KOPT-K1 (cell line): ENCODE data around the gene RIMBP2.
"Not testable (repeated sequence)": the region's sequence is repeated elsewhere in the genome, so short reads cannot be mapped to it uniquely, and the experiment has no call there.

Experiments
- H3K27ac ChIP-seq: fragments of 200-600 bp; sonication (generic); 2 replicates; pipeline ENCODE4 v1.5.1; 2016; ENCODE audit warnings: antibody characterized with exemption, mild to moderate bottlenecking, low read depth, low read length; ENCODE audit not compliant: poor library complexity, severe bottlenecking
- H3K36me3 ChIP-seq: fragments of 200-600 bp; sonication (generic); 2 replicates; pipeline ENCODE4 v1.5.1; 2017; ENCODE audit warnings: antibody characterized with exemption, mild to moderate bottlenecking, low read length, moderate library complexity; ENCODE audit not compliant: insufficient read depth
- H3K9me3 ChIP-seq: fragments of 200-600 bp; sonication (generic); 2 replicates; pipeline ENCODE4 v1.5.1; 2017; ENCODE audit warnings: antibody characterized with exemption, low read length, mild to moderate bottlenecking; ENCODE audit not compliant: insufficient read depth, poor library complexity, severe bottlenecking

The RIMBP2 gene, protein sequence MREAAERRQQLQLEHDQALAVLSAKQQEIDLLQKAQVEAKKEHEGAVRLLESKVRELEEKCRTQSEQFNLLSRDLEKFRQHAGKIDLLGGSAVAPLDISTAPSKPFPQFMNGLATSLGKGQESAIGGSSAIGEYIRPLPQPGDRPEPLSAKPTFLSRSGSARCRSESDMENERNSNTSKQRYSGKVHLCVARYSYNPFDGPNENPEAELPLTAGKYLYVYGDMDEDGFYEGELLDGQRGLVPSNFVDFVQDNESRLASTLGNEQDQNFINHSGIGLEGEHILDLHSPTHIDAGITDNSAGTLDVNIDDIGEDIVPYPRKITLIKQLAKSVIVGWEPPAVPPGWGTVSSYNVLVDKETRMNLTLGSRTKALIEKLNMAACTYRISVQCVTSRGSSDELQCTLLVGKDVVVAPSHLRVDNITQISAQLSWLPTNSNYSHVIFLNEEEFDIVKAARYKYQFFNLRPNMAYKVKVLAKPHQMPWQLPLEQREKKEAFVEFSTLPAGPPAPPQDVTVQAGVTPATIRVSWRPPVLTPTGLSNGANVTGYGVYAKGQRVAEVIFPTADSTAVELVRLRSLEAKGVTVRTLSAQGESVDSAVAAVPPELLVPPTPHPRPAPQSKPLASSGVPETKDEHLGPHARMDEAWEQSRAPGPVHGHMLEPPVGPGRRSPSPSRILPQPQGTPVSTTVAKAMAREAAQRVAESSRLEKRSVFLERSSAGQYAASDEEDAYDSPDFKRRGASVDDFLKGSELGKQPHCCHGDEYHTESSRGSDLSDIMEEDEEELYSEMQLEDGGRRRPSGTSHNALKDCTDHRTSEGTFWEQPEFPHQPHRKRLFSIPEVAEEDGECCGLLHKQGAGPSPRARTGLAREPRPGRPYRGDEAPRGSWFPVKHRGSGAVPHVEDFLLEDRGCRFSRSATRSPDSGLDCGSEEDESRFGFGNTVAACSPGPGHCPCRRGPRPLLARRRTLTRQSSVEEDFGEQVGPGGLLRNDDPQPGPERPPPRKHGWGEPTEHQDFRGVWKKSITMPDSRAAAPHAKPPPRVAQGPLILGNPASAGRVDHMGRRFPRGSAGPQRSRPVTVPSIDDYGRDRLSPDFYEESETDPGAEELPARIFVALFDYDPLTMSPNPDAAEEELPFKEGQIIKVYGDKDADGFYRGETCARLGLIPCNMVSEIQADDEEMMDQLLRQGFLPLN (N-terminal part only)

DNA sequence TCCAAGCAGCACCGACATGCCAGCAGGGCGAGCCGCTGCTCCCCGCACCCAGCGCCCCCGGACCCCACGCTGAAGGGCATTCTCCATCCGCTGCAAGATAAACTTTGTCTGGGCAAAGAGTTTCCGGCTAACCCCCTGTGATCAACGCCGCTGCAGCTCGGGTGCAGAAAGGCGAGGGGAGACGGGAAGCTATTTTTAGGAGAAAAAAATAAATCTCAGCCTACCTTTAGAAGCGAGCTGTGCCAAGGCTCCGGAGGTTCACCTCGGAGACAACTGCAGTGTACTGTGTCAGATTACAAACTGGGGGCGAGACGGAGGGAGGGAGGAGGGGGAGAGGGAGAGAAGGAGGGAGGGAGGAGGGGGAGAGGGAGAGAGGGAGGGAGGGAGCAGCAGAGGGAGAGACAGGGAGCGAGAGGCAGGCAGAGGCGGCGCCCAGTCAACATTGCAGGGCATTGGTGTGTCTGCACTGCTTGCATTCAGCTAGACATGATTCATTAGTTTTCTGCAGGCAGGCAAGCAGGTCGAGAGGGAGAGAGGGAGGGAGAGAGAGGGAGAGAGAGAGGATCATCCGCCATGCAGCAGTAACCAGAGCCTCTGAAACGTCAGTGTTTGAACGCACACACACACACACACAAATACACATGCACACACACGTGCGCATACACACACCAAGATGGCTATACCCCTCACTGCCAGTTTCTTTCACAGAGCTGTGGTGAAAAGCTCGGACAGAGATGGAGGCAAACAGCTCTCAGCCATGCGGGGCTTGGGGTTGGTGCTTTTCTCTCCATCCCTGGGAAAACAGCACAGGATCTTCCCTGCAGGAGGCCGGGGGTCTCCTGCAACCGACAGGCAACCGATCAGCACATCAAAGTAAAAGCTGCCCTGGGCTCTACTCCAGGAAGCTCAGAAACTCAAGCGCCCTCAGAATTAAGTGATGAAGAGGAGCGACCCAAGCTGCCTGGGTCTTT, at the start of gene RIMBP2:
TSS of gene RIMBP2 (minus strand) at position 302 of the 971 bp plus-strand sequence. CDS start 237,286 bp downstream, outside the sequence.
- no peak within 1 kb of the TSS for H3K27ac ChIP-seq

DNA sequence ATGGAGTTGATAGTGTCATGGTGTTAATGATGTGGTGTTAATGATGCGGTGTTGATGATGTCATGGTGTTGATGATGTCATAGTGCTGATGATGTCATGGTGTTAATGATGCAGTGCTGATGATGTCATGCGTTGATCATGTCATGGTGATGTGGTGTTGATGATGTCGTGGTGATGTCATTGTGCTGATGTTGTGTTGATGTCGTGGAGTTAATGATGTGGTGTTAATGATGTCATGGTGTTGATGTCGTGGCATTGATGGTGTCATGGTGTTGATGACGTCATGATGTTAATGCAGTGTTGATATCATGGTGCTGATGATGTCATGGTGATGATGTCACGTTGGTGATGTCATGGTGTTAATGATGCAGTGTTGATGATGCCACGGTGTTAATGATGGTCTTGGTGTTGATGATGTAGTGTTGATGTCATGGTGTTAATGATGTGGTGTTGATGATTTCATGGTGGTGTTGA, 49.1 kb upstream of the RIMBP2 start:
- H3K27ac ChIP-seq = no peak overlapping the region
- no peaks in the 10 kb centered on the region for H3K36me3 ChIP-seq
- peaks cover 18% of the 10 kb centered on the region for H3K9me3 ChIP-seq

More for the DNA sequence above, at the start of gene RIMBP2:
- no peaks in the 10 kb centered on the region for H3K36me3 ChIP-seq
- H3K9me3 ChIP-seq = peaks cover 5% of the 10 kb centered on the region

DNA sequence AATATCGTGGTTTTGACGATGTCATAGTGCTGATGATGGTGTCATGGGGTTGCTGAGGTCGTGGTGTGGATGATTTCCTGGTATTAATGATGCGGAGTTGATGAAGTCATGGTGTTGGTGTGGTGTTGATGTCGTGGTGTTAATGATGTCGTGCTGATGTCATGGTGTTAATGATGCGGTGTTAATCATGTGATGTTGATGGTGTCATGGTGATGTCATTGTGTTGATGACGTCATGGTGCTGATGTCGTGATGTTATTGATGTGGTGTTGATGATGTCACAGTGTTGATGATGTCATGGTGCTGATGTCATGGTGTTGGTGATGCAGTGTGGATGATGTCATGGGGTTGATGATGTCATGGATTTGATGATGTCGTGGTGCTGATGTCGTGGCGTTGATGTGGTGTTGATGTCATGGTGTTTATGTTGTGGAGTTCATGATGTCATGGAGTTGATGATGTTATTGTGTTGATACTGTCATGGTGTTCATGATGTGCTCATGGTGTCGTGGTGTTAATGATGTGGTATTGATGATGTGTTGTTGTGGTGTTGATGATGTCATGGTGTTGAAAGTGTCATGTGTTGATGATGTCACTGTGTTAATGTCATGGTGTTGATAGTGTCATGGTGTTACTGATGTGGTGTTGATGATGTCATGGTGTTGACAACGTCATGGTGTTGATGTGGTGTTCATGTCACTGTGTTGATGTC, 48.5 kb upstream of the RIMBP2 start:
- Histone ChIP-seq H3K36me3 (no peaks in the 10 kb centered on the region), H3K9me3 (peaks cover 18% of the 10 kb centered on the region), H3K27ac (no peak overlapping the region)

DNA sequence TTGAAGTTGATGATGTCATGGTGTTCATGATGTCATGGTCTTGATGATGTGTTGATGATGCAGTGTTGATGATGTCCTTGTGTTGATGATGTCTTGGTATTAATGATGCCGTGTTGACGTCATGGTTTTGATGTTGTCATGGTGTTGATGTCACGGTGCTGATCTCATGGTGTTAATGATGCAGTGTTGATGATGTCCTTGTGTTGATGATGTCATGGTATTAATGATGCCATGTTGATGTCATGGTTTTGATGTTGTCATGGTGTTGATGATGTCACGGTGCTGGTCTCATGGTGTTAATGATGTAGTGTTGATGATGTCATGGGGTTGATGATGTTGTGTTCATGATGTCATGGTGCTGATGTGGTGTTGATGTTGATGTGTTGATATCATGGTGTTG, 48.0 kb upstream of the RIMBP2 start:
- Histone ChIP-seq H3K36me3 (no peaks in the 10 kb centered on the region), H3K9me3 (peaks cover 18% of the 10 kb centered on the region), H3K27ac (no peak overlapping the region)

DNA sequence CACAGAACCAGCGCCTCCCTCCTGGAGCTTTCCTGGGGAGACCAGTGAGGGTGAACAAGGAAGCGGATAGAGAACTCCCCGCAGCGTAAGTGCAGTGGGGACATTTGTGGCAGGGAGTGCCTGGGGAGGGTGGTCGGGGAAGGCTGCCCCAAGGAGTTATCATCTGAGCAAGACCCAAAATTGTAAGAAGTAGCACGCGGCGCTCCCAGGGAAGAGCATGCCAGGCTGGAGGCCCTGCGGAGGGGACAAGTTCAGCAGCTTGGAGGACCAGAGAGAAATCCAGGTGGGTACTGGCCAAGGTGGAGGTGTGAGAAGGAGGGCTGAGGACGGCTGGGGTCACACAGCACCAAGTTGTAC, 46.2 kb upstream of the RIMBP2 start:
- H3K9me3 ChIP-seq = peaks cover 18% of the 10 kb centered on the region
- no peak overlapping the region for H3K27ac ChIP-seq
- H3K36me3 ChIP-seq = no peaks in the 10 kb centered on the region

DNA sequence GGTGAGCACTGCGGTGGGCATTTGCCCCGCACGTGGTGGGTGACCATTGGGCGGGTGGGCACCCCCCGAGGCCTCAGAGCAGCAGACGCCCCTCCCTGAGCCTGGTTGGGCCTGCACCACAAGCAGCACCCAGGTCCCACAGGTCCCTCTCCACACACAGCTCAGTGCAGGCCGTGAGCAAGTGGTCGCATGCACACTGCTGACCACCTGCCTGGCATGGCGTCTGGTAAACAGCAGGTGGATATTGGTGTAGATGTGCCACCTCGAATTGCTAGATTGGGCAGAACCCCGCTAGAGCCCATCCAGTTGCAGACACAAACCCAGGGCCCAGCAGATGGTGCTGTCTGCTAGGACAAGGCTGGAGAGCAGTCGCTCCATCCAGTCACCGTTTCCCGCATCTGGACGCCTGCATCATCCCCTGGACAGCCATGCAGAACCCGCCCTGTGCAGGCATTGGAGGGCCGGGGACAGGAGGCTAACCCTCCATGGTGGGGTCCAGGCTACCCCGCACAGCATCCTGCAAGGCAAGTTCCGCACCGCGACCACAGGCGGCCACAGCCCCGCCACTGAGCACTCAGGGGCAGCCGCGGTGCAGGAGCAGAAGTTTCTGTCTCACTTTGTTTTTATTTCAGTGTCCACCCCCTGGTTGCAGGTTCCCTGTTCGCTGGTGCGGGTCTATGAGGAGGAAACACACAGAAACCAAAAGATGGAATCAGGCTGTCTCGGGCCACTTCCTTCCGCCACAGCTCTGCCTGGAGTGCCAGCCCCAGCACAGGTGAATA, 45.6 kb upstream of the RIMBP2 start:
- Histone ChIP-seq H3K36me3 (no peaks in the 10 kb centered on the region), H3K9me3 (peaks cover 18% of the 10 kb centered on the region), H3K27ac (no peak overlapping the region)

DNA sequence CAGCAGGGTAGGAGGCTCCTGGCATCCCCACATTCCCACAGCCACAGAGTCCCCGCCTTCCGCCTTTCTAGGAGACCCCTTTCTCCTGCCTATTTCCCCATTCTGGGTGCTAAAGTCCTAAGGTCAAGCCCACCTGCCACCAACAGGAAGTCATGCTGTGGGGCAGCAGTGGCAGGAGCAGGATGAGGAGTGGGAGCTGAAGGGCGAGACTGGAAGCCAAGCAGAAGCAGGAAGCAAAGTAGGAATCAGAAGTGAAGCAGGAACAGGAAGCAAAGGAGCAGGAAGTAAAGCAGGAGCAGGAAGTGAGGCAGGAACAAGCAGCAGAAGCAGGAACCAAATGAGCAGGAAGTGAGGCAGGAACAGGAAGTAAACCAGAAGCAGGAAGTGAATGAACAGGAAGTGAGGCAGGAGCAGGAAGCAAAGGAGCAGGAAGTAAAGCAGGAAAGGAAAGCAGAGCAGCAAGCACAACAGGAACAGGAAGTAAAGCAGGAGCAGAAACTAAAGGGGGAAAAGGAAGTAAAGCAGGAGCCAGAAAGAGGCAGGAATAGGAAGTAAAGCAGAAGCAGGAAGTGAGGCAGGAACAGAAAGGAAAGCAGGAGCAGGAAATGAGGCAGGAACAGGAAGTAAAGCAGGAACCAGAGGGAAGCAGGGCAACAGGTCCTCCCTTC, 38.3 kb upstream of the RIMBP2 start:
- Histone ChIP-seq H3K36me3 (no peaks in the 10 kb centered on the region), H3K27ac (no peak overlapping the region), H3K9me3 (peaks cover 12% of the 10 kb centered on the region)

DNA sequence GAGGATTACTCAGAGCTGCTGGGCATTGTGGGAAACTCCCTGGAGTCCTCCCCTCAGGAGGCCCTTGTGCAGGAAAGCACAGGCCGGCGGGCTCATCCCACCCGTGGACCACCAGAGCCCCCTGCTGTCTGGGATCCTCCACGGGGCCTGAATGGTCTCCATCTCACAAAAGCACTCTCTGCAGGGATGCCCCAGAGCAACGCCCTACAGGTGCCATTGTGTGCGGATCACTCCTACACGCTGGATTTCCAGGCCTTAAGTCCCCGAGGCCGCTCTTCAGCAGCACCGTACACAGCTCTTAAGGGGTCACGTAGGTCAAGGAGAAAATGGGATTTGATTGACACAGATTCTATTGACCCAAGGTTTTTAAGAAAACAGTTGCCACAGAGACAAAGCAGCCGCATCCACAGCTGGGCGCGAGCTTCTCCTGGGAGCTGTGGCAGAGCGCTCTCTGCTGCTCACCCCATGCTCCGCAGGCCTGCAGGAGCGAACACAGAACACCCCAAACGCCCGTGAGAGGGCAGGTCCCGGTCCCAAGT, 36.7 kb upstream of the RIMBP2 start:
- Histone ChIP-seq H3K36me3 (no peaks in the 10 kb centered on the region), H3K27ac (no peak overlapping the region), H3K9me3 (peaks cover 12% of the 10 kb centered on the region)

DNA sequence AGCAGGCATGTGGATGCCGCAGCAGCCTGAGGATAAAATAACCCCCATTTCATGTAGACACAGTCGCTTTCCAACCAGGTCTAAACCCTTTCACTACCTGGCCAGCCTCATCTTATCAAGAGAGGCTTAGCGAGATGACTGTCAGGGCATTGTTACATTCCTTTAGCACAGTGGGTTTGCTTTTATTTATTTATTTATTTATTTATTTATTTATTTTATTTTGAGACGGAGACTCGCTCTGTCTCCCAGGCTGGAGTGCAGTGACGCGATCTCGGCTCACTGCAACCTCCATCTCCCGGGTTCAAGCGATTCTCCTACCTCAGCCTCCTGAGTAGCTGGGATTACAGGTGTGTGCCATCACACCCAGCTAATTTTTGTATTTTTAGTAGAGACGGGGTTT, 35.9 kb upstream of the RIMBP2 start:
- not testable (repeated sequence) for H3K36me3 ChIP-seq, H3K27ac ChIP-seq
- H3K9me3 ChIP-seq = peaks cover 12% of the 10 kb centered on the region

DNA sequence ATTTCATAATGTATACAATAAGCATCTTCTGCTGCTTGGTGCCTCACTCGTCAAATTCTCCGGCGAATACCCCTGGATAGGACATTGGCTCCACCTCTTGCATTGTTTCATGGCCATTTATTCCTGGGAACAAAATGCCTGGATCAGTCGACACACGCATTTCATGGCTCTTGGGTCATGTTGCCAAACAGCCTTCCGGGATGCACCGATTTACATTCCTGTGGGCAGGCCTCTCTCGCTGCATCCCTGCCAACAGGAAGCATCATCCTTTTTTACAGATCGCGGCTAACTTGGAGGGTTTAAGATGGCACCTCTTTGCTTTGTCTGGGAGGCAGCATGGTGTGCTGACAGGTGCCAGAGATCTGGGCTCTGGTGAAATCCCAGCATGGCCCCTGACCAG, 32.7 kb upstream of the RIMBP2 start:
- Histone ChIP-seq H3K36me3 (no peaks in the 10 kb centered on the region), H3K9me3 (no peaks in the 10 kb centered on the region), H3K27ac (no peak overlapping the region)

DNA sequence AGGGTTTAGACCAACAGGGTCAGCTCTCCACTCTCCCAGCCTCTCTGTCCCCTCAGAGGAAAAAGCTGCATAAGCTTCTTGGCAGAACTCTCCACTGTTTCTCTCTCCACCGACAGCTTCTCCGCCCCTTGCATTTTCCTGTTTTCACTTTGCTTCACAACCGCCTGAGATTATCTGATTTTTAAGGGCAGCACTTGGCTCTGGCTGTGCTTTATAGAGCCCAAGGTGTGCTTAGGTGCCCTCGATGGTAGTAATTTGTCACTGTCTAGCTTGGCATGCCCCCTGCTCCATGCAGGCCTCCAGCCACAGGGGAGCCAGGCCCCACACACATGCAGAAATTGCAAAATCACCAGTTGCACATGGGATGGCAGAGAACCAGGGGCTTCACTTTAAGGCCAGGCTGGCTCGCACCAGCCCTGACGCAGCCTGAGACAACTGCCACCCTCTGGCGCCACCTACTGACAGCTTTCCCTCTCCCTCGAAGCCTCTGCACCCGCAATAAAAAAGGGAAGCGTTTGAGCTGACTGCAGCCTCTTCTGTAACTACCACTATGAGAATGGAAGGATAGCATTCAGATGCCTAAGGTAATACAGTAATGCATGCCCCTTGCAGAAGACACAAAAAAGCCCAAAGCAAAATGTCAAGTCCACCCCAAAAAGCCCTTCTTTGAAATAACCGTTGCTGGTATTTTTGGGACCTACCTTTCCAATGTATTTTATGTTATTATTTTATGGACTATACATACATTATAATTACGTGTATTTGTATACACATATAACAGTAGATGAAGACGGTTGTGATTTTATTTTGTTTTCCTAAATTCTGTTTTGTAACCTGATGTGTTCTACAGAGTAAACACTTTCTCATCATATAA, 32.0 kb upstream of the RIMBP2 start:
- H3K27ac ChIP-seq = peak overlapping the region; percentile 7
- H3K36me3 ChIP-seq = no peaks in the 10 kb centered on the region
- H3K9me3 ChIP-seq = no peaks in the 10 kb centered on the region

DNA sequence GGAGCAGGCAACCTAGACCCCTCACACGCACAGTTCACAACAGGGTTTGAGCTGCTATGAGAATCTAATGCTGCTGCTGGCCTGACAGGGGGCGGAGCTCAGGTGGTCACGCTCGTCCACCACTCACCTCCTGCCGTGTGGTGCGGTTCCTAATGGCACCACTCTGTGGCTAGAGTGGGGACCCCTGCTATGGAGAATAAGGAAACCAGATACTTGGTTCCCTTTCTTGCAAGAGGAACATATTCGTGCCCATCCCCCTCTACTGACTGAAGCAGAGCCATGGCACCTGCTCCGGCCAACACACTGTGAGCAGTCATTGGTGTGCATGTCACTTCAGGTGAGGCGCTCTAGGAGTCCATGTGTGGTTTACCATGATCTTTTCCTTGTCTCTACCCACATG, 30.4 kb upstream of the RIMBP2 start:
- no peak overlapping the region for H3K27ac ChIP-seq
- H3K36me3 ChIP-seq = no peaks in the 10 kb centered on the region
- H3K9me3 ChIP-seq = peaks cover 2% of the 10 kb centered on the region
